IPS-NIHi11 (cell line): ENCODE data around the gene SSBP4.
A peak's percentile ranks its signal among the peaks of the same experiment; 100 is the strongest.
"Not testable (repeated sequence)": the region's sequence is repeated elsewhere in the genome, so short reads cannot be mapped to it uniquely, and the experiment has no call there.

ENCODE experiments used
- DNase-seq: peaks from one replicate; pipeline ENCODE4 v3.0.0; 2012; ENCODE audit warnings: mixed read lengths, low spot score

Gene SSBP4

DNA sequence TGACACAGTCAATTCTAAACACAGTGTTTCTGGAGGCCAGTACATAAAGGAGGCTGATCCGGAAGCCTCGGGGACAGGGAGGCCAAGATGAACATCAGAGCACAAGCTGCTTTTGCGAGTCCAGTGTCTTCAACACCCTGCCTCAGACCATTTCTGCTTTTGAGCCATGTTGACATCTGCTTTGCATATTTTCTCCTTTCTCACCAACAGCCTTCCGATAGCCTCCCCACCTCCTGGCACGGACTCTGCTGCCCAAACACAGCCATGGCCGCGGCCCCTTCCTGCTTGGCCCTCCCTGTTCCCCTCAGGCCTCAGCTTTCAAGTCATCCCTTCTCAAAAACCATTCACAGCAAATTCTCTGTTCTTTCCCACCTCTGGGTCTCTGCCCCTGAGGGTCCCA, 25.4 kb upstream of the SSBP4 start:
- DNase-seq = no peak

DNA sequence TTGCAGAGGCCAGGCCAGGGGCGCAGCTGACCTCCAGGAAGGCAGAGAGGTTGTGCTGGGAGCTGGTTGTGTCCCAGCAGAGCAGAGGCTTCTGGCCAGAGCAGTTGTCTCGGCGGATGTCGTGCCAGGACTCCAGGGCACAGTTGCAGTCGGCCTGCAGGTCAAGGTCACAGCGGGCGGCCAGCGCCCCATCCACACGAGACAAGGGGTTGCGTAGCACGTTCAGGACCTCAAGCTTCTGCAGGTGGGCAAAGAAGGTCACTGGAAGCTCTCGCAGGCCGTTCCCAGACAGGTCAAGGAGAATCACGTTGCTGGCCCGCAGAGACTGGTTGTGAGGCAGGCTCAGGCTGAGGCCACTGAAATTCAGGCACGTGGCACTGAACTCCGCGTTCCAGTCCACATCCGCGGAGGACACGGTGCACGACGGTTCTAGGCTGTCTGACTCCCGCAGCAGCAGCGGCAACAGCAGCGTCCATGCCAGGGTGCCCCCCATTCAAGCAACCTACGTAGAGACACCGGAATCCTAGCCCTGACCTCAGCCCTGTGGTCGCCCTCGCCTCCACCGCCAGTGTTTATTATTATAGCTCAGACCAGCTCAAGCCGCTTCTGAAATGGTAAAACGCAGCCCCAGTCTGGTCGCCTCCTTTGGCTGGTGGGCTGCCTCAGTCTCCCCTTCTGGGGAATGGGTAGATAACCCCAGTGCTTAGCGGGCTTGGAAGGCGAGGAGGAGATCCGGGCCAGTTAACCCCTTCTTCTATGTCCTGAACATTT, 22.5 kb upstream of the SSBP4 start:
- DNase-seq = no peak

DNA sequence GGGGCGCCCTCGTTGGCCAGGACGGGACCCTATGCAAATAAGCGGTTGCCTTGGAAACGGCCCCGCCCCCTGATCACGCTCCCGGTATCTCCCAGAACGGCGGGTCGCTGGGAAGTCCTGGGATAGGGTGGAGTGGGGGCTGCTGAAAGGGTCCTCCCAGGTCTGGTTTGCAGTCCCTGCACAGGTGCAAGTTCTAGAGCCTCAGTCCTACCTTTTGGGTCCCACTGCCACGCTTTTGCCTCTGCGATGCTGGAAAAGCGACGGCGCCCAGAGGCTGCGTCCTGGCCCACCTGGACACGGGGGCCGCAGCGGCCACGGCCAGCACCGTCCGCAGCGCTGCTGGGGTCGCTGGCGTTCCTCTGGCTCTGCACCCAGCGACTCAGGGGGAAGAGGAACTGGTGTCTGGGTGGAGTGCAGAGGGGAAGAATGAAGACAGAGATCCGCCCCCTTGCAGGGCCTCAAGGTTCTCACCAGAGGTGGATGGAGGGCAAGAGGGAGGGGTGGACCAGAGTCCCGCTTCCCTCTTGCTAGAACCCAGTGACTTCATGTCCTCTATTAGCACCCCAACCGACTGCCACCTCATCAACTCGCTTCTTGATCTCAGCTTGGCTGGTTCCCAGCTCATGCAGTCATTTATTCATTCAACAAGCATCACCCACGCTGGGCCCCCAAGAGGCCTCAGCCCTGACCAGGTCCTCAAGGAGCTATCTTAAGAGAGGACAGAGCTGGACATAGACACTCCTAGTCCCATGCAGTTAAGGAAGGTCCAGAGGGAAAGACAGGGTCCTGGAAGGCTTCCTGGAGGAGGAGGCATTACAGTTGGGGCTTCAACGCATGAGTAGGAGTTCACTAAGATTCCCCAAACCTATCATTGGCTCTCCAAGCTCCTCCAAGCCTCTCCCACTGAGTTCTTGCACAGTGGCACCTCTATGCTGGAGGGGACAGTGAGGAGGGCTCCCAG, 21.7 kb upstream of the SSBP4 start, which contains the start of gene LRRC25:
Gene LRRC25, minus strand, starts transcription at position 381 of the 961 bp plus-strand sequence. CDS start 659 bp downstream, outside the sequence.
- peak; percentile 84 for DNase-seq

DNA sequence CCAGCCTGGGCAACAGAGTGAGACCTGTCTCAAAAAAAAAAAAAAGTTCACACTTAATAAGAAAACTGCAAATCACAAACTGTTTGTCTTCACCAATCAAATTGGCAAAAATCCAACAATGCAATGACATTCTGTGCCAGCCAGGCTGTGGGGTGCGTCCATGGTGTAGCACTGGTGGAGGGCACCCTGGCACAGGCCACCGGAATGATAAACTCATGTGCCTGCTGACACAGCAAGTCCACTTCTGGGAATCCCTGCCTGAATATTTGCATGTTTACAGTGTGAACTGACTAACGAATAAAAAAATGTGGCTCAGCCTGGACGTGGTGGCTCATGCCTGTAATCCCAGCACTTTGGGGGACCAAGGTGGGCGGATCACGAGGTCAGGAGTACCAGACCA, 20.2 kb upstream of the SSBP4 start:
- DNase-seq = no peak

DNA sequence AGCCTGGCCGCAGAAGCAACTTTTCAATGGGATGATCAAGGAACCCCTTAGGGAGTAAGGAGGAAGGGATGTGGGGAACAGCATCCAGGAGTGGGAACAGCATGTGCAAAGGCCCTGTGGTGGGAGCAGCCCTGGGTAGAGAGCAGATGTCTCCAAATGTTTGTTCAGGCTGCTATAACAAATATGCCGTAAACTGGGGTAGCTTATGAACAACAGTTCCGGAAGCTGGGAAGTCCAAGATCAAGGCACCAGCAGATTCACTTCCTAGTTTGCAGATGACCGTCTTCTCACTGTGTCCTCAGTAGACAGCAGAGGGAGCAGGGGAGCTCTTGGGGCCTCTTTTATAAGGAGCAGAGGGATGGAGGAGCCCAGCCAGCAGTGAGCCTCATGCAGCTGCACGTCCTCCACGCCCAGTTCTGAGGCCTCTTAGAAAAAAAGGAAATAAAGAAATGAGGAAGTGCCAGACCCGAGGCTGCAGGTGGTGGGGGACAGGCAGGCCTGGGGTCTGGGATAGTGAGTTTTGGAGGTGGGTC, 17.6 kb upstream of the SSBP4 start:
- peak; percentile 63 for DNase-seq

DNA sequence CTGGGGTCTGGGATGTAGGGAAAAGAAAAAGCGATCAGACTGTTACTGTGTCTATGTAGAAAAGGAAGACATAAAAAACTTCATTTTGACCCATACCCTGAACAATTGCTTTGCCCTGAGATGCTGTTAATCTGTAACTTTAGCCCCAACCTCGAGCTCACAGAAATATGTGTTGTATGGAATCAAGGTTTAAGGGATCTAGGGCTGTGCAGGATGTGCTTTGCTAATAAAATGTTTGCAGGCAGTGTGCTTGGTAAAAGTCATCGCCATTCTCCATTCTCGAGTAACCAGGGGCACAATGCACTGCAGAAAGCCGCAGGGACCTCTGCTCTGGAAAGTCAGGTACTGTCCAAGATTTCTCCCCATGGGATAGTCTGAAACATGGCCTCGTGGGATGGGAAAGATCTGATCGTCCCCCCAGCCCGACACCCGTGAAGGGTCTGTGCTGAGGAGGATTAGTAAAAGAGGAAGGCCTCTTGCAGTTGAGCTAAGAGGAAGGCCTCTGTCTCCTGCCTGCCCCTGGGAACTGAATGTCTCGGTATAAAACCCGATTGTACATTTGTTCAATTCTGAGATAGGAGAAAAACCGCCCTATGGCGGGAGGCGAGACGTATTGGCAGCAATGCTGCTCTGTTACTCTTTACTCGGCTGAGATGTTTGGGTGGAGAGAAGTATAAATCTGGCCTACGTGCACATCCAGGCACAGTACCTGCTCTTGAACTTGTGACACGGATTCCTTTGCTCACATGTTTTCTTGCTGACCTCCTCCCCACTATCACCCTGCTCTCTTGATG, 16.5 kb upstream of the SSBP4 start:
- DNase-seq = not testable (repeated sequence)

DNA sequence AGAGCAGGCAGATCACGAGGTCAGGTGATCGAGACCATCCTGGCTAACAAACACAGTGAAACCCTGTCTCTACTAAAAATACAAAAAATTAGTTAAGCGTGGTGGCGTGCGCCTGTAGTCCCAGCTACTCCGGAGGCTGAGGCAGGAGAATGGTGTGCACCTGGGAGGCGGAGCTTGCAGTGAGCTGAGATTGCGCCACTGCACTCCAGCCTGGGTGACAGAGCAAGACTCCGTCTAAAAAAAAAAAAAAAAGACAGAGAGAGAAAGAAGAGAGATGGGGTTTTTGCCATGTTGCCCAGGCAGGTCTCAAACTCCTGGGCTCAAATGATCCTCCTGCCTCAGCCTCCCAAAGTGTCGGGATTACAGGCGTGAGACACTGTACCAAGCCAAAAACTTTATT, 13.4 kb upstream of the SSBP4 start:
- DNase-seq = not testable (repeated sequence)

DNA sequence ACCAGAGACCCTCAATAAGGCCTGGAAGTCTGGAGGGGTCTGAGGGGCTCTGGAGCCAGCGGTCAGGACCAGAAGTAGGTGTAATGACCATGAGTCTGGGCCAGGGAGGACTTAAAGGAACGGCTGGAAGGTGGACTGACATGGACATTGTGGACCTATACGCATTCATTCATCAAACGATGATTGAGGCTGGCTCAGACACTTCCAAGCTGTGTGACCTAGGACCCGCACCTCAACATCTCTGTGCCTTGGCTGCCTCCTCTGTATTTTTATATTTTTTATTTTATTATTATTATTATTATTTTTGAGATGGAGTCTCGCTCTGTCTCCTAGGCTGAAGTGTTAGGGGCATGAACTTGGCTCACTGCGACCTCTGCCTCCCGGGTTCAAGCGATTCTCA, 12.4 kb upstream of the SSBP4 start:
- DNase-seq = no peak

DNA sequence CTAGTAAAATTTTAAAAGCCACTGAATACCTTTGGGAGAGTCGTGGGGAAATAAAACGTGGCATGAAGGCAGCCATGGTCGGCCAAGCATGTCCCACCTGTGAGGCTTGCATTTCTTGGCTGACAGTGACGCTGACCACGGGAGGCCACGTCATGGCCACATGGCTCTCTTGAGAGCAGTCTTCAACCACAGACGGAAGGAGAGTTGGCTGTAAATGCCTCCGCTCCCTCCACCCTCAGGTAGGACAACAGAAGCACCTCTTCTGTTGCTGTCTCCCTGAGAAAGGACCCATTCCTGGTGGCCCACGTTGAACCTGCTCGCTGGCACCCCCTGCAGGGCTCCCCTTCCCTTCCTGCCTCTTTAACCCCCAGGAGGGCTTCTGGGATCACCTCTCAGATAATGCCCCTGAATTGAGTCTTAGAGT, 11.1 kb upstream of the SSBP4 start:
- peak; percentile 57 for DNase-seq

DNA sequence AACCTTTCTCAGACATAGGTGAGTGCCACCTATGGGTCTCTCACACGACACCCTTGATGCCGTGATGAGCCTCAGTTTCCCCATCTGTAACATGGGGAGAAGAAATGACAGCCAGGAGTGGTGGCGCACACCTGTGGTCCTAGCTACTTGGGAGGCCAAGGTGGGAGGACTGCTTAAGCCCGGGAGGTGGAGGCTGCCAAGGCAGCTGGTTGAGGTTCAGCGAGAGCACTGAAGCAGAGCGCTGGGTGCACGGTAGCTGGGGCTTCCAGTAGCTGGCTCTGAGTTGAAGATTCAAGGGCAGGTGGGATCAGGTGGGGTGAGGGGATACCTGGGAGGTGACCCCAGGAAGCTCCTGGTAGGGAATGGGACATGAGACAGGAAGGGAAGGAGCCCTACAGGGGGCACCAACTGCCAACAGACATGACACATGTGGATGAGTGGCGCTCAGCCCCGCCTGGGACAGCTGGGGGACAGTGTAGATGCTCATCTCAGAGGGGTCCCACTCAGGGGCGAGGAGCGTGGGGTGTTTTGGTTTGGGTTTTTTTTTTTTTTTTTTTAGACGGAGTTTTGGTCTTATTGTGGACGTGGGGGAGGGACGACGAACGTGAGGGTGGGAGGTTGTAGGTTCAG, 6.5 kb upstream of the SSBP4 start:
- DNase-seq = no peak

DNA sequence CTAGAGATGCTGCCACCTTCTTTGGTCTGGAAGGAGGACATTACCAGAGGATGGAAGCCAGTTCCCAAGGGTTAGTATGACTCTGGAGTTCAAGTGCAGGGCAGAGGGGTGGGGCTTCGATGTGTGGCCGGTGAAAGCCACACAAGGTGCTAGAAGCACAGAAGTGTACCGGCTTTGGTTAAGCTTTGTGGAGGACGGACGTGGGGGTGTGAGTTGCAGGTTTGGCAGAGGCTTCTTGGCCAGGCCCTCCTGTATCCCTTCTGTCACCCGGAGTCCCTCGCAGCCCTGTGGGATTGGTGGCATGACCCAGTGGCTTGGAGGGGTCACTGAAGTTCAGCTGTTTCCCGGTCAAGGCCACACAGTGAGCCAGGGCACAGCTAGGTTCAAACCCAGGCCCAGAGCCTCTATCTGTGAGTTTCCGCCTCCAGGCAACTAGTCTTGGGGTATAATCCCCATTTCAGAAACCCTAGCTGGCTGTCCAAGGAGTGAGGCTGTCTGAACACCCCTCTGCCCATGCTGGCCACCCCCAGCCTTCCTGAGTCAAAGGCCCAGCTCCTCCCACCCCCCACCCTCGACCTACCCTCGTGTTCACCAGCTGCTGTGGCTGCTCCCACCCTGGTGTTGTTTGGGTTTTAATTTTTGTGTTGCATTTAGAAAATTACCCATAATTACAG, 4.6 kb upstream of the SSBP4 start:
- DNase-seq = no peak

DNA sequence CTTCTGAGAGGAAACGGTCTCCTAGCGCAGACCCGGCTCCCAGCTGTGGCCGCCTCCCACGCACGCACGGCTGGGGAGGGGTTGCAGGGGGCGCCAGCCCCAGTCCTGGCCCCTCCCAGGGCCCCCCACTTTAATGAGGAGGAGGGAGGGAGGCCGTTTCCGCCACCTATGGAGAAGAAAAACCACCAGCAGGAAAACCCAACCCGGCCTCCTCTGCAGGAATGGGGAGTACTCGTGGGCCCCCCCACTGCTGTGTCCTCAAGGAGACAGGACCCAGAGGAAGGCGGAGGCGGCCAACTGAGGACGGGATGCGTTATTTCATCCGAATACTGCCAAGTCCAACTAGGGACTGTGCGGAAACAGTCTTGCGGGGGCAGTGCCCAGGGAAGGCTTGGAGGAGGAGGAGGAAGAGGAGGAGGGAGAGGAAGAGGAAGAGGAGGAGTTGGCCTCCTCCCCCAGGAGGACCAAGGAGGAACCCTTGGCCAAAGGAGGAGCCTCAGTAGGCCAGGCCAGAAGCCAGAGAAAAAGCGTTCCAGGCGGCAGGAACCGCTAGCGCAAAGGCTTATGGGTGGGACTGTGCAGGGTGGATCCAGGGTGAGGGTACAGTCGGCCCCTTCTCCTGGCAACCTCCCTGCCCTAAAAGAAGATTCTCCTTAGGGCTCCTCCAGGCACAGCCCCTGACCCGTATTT, 3.9 kb upstream of the SSBP4 start:
- DNase-seq = no peak

DNA sequence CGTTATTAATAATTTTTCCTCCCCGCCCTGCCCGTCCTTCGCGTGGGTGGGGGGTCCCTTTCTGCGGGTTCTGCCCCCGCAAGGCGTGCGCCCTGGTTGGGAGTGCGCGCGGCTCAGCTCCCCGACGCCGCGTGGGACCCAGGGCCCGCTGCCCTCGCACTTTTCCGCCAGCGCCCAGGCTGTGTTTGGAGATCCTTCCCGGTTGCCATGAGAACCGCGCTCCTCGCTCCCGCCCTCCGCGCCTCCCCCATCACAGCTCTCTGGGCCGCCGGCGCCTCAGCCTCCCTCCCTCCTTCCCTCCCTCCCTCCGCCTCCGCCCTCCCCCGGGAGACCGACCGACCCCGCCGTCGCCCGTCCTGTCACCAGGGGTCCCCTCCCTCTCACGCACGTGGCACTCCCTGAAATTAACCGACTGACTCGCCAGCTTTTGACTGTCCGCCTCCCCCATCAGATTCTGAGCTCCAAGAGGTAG, 2.4 kb upstream of the SSBP4 start:
- DNase-seq = peak; percentile 82

DNA sequence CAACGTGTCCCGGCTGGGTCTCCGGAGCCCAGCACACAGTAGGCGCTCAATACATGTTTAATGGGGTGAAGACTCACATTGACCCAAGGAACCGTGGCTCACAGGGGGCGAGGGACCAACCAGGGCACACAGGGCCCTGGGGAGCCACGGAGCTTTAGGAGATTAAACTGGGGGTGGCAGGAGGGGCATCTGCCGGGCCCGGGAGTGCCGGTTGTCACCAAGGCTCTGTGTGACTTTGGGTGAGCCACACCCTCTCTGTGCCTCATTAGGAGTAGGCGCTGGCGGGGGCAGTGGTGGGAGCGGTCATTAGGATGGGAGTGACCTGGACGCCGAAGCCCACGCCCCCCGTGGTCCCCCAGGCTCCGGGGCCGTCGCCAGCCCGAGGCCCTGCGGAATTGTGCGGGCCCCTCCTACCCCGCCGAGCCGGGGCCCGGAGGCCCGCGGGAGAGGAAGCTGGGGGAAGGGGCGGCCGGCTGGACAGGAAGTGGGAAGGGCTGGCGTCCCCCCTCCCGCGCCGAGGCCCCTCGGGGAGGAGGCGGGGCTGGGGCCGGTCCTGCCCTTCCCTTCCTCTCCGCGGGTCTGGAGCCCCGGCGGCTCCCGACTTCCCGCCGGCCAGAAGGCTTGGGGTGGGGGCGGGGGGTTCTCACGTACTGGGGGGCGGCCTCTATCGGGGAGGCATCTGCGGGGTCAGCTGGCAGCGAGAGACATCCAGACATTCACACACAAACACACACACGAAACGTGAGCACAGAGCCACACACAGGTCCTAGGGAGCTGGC, 1.8 kb upstream of the SSBP4 start:
- DNase-seq = peak; percentile 85

DNA sequence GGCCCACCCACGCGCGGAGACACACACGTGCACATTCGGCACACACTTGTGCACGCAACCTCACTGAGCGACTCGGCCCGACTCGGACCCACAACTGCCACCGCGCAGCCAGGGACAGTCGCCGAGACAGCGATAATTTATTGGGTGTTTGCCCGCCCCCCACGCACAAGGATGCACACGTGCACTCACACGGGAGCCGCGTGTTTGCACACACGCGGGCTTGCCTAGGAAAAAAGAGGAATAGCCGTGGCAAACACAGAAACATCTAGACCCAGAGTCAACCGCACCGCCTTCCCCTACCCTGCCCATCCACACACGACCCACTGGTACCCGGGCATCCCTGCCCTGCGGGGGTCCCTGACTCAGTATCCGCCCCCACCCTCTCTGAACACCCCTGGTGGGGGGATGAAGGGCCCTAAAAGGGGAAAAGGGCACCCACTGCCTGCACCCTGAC, 1.1 kb upstream of the SSBP4 start:
- DNase-seq = no peak

DNA sequence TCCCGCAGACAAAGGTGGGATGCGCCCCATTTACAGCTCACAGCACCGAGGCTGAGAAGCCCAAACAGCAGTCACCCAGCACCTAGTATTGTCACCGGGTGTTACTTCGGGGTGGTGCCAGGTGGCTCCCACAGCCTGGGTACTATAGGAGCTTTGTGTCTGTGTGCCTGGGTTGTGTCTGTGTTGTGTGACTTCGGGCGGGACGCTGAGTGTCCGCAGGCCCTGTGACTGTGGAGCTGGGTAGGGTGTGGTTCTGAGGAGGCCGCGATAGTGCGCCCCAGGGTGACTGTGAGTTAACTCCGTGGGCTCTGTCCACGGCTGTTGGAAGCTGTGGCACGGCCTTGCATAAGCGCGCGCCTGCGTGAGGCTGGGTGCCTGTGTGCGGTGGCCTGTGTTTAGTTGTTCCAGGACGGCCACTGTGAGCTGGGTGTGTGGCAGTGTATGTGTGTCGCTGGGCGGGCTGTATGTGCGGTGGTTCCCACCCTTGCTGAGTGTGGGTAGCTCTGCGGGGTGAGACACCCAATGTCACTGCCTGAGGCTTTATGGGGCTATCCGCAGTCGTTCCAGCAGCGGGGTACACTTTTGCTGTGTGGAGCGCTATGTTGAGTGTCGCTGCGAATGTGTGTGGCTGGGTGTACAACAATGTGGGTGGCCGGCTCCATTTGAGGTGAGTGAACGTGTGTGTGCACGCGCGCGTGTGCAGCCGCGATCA, 559 bp upstream of the SSBP4 start:
- DNase-seq = no peak

DNA sequence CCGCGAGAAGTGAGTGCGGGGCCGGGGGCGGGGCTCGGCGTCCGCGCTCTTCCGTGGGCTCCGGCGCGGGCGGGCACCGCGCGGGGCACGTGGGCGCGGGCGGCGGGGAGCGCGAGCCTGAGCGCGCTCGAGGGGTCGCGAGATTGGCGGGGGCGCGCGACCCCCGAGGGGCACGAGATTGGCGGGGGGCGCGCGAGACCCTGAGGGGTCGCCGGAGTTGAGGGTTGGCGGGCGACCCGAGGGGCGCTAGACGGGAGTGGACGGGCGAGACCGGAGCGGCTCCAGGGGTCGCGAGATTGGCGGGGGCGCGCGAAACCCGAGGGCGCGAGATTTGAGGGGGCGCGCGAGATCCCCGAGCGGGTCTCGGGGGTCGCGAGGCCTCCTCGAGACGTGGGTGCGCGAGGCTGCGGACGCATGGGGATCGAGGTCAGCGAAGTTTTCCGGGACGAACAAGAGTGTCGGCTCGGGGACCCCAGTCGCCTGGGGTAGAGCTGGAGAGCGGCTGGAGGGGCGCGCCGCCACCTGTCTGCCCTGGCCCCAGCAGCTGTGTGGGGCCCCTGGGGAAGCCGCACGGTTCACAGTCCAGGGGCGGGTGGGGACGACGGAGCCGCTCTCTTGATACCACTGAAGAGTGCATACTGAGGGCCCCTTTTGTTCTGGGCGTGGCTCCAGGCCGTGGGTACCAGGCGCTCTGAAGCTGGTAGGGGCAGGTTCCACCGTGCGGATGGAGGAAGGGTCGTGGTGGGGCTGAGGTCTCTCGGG, 682 bp downstream of the SSBP4 start:
- DNase-seq = peak; percentile 42

DNA sequence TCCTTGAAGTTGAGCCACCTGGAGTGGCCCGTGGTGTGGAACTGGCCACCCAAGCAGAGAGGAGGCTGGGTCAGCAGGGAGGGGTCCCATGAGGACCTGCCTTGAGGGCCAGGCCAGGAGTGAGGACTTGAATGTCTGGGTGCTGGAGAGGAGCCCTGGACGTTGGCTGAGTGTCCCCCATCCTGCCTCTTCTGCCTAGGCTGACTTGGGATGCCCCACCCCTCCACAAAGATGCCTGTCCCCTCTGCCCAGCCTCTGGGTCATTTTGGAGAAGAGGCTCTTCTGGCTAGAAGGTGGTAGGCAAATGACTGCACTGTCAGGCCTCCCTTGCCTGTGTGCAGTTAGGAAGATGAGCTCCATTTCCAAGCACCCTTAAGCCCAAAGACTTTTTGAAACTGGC, 1.7 kb downstream of the SSBP4 start:
- DNase-seq = no peak
